ENCODE measurements around the gene MOGAT2.

MOGAT2 gene

DNA sequence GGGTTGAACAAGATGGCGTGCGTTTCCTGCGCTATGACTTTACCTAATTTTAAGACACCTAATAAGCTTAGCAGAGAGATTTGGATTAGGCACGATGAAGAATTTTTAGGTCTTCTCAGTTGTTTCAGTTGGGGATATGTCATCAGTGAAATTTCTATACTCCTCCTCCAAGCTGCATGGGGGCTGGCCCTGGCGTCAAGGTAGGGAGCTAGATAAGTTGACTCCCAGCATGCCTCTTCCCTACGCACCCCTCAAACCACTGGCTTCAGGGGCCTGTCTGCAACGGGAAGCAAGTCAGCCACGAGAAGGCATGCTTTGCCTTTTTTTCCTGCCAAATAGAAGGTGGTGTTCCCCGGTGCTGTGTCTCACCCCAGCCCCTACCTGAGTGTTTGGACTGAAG is 64.2 kb downstream of the MOGAT2 start:
- DNase-seq: no peak

Measured in activated gamma-delta T cell treated with Interleukin-2 at 50 U/mL for 16 hours (primary cell).